T-helper 1 cell (primary cell): Measurements from ENCODE around the gene PTGDS.

ENCODE experiments used
- DNase-seq, 5 donors: peaks; one replicate each; pipeline ENCODE4 v3.0.0-alpha.2; 2012 to 2020

Gene PTGDS

DNA sequence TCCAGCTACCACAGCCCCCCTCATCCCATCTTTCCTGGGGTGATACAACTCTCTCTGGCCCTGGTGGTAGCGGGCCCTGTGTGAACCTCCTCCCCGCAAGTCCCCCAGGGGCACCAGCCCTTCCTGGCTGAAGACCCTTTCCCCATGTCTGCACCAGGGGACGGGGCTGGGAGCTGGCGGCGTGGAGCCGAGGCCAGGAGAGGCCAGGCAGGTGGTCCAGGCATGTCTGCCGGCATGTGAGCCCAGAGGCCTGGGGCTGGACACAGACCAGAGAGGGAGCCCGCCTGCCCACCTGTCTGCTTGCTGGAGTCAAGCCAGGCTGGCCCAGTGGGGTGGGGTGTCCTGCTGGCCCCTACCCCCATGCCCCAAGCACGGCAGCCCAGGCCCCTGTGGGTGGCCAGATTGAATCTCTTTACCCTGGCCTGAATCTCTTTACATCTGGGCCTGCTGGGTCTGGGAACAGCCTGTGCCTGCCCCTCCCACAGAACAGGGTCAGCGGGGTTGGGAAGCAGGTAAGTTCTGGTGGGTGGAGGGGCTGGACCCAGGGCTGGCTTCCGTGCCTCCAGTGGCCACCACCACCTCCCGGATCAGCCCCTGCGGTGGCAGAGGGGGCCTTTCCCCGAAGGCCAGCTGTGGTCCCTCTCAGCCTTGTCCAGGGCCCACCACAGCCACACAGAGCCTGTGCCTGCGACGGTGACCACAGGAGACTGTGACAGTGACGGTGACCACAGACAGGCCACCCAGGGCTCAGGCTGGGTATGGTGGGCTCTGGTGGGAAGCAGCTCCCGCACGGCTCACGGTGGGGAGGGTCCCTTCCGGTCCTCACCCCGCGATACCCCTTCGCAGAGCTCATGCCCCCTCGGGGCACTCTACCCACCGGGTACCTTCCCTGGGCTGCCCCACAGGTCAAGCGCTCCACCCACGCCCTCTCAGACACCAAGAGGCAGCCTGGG is 18.1 kb upstream of the PTGDS start:
- DNase-seq: no peak

- DNase-seq: peak in 1 of 5 donors; percentile 50
Observed at GRCh38 chr9:136960212-136960937, 16.9 kb upstream of the PTGDS start.

GRCh38 chr9:136960938-136961275 is 16.4 kb upstream of the PTGDS start:
- no peak for DNase-seq

DNA sequence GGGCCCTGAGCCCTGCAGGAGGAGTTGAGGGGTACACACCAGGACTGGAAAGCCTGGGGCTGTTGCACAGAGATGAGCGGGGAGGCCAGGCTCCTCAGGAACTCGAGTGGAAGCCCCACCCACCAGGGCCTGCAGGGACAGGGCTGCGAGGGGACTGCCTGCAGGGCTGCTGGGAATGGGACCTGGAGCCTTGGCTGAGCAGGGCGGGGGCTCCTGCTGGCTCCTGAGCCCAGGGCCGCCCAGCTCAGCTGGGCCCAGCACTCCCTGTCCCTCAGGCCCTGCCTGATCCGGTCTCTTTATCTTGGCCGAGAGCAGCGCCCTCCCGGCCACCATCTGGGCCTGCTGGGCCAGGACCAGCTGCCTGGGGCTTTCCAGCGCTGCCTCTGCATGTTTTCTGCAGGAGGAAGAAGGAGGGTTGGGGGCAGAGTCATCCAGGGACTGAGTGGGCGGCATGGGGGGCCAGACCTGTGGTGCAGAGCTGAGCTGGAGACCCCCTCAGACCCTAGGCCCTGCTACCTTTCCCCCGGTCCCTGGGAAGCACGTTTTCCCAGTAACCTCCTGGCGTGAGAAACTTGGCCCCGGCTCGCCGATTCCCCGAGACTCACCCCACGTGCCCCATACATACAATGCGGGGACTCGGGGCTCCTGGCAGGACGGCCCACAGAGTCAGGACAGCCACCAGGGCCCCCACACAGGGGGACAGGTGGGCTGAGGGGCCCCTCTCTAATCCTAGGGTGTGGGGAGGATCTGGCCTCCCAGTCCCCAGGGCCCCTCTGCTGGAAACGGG is 15.8 kb upstream of the PTGDS start:
- no peak for DNase-seq

DNA sequence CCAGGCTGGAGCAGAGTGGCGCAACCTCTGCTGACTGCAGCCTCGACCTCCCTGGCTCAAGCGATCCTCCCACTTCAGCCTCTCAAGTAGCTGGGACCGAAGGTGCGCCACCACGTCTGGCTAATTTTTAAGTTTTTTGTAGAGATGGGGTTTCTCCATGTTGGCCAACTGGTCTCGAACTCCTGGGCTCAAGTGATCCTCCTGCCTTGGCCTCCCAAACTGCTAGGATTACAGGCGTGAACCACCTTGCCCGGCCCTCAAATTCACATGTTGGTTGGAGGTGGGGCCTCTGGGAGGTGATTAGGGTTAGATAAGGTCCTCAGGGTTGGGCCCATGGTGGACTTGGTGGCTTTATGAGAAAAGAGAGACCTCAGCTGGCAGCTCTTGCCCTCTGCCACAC is 15.1 kb upstream of the PTGDS start:
- no peak for DNase-seq

GRCh38 chr9:136962701-136963248 is 14.5 kb upstream of the PTGDS start:
- no peak for DNase-seq

DNA sequence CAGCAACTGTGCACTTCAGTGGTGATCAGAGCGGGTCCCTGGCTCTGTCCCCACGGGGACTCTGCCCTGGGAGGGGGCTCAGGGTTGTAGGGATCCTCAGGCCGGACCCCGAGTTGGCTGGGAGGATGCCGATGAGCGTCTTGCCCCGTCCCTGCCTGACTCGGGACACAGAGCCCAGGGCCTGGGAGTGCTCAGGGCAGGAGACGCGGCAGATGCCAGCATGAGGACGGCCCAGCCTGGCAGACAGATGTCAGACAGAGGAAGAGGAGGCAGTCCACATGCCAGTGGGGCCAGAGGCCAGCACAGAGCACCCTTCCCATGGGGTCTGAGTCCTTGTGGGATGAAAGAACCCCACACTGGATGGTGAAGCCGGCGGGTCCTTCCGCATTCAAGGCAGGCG is 14.0 kb upstream of the PTGDS start:
- DNase-seq: no peak

GRCh38 chr9:136963751-136964150 is 13.6 kb upstream of the PTGDS start:
- DNase-seq: no peak

GRCh38 chr9:136964171-136964689 is 13.1 kb upstream of the PTGDS start:
- DNase-seq: no peak

DNA sequence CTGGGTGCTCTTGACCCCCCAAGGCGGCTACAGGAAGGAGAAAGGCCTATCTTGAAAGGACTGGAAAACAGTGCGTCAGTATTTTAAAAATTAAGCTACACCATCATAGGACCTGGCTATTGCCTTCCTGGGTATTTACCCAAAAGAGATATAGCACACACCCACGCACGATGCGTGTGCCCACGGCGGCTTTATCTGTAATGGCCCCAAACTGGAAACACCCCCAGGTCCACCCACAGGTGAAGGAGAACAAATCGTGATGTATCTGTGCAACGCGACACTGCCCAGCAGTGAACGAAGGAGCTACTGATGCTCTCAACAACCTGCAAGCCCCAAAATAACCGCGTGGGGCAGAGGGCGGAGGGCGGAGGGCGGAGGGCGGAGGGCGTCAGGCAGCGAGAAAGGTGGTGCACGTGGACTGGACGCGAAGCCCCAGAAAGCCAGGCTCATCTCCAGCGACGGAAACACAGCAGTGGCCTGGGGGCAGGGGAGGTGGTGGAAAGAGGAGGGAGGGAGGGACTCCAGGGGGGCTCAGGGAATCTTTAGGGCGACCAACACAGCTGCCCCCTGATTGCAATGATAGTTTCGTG is 12.4 kb upstream of the PTGDS start:
- no peak for DNase-seq

GRCh38 chr9:136965771-136966484 is 11.4 kb upstream of the PTGDS start:
- DNase-seq: peak in 1 of 5 donors; percentile 56

- no peak for DNase-seq
Observed at GRCh38 chr9:136968333-136969127, 8.8 kb upstream of the PTGDS start.

DNA sequence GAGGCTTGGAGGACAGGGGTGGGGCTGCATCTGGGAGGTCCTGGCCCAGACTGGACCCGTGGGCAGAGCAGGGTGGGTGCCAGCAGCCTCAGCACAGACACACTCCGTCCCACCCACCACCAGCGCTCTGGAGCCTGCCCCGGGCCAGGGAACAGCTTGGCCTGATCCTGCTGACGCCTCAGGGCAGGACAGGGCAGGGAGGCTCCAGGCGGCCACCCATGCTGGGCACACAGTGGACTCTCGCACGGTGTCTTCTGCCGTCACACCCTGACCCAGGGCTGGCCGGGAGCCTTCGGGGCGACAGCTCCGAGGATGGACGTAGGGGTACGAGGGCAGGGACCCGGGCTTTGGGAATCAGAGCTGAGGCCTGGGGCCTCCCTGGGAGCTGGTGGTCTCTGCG is 8.2 kb upstream of the PTGDS start:
- DNase-seq: no peak

DNA sequence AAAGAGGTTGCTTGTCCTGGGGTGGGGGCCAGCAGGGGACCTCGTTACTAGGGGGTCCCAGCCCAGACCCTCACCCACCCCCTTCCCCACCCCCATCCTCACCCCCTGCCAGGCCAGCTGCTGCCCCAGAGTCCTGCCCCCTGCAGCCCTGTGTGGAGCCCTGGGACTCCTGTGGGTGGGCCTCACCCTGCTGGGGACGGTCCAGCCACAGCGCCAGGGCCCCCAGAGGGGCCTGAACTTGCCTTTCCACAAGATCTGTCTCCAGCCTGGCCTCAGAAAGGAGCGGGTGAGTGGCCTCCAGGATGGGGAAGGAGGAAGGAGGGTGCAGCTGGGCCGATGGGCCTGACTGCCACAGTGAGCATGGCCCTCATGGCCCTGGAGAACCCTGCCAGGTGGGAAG is 7.5 kb upstream of the PTGDS start:
- DNase-seq: no peak

GRCh38 chr9:136970361-136970760 is 6.9 kb upstream of the PTGDS start:
- DNase-seq: no peak

DNA sequence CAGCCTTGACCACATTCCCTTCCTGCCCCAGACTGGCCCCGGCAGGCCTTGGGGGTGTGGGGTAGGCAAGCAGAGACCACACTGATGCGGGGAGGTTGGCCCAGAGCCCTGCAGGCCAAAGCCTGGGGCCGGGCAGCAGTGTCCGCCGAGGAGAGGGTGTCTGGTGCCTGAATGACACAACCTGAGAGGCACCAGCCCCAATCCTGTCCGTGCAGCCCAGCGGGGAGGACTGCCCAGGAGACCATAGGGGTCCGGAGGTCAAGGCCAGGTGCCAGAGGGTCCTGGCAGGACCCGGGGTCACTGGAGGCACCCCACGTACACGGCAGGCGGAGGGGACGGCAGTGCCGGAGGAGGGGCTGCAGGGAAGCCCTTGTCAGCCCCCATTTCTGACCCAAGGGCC is 5.6 kb upstream of the PTGDS start:
- no peak for DNase-seq

GRCh38 chr9:136972335-136972734 is 5.0 kb upstream of the PTGDS start:
- no peak for DNase-seq

- DNase-seq: no peak
Observed at GRCh38 chr9:136972743-136973142, 4.6 kb upstream of the PTGDS start.

- DNase-seq: no peak
Observed at GRCh38 chr9:136973618-136974617, 3.4 kb upstream of the PTGDS start.
